GM19351 (cell line): ENCODE measurements around the gene TRMT1.

ENCODE experiments used
- ATAC-seq: cut with Tn5 transposase; IDR thresholded peaks from one replicate; pipeline ENCODE4 v1.9.1; 2021; ENCODE audit warnings: mild to moderate bottlenecking, moderate library complexity; ENCODE audit not compliant: unreplicated experiment

Gene TRMT1

DNA sequence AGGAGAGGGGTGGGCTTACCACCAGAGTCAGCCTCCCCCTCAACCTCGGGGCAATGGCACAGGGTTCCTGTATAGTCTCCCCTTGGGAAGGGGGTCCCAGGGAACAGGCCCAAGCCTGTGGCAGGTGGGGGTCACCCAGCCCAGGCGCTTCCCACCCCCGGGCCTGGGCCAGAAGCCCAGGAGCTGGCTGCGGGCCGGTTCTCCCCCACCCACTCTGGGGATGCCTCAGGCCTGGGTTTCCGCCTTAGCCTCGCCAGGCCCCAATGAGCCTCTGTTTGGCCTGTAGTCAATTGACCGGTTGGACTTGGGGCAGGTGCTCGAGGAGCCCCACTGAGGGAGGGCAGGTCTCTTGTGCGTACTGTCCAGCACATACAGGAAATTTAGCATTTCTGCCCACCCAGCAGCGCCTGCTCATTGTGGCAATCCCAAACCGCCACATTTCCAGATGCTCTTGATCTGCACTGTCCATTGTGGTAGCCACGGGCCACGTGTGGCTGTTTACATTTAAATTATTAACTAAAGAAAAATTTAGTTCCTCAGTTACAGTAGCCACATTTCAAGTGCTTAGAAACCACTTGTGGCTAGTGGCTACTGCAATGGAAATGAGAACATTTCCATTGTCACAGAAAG, 23.8 kb downstream of the TRMT1 start:
- ATAC-seq: no peak

DNA sequence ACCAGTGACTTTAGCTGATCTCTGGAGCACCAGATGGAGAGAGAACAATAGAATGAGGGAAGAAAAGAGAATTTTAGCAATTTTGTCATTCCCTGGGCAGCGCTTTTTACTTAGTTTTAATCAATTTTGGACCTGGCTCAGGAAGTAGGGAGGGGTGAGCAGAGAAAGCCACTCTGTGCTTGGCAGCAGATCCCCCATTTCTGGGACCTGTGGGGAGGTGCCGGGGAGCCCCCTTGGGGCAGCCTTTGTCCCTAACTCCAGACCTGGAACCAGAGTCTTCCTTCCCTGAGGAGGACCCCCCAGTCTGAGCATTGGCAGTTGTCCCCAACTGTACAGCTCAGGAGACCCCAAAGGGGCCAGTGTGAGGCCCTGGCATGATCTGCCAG, 24.4 kb downstream of the TRMT1 start:
- no peak for ATAC-seq

DNA sequence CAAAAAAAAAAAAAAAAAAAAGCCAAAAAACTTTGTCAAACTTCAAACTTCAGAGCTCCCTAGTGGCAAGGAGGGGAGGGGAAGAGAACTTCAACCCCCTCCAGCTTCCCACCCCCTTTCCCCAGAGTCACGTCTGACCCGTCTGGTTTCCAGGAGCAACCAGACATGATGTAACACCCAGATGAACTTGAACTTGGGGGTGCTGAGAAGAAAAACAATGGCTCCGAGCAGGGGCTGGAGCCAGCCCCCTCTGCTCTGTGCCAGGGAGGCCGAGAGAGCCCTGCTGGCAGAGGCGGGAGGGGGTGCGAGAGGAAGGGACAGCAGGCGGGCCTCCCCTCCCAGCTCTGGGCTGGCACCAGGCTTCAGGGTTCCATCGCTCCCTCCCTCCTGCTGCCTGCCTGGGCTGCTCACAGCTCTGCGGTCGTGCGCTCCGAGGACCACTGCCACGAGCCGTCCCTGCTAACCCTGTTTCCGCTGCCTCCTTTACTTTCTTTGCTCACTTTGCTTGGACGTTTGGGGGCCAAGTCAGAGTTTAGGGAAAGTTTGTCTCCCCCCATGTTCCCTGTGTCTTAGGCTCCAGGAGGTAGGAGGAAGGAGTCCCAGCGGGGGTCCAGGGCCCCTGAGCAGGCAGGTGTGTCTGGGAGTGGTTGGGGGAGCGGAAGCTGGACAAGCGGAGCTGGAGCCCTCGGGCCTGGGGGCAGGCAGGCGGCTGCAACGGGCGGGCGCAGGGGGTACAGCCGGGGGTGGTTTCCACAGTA, 25.0 kb downstream of the TRMT1 start:
- ATAC-seq: no peak

DNA sequence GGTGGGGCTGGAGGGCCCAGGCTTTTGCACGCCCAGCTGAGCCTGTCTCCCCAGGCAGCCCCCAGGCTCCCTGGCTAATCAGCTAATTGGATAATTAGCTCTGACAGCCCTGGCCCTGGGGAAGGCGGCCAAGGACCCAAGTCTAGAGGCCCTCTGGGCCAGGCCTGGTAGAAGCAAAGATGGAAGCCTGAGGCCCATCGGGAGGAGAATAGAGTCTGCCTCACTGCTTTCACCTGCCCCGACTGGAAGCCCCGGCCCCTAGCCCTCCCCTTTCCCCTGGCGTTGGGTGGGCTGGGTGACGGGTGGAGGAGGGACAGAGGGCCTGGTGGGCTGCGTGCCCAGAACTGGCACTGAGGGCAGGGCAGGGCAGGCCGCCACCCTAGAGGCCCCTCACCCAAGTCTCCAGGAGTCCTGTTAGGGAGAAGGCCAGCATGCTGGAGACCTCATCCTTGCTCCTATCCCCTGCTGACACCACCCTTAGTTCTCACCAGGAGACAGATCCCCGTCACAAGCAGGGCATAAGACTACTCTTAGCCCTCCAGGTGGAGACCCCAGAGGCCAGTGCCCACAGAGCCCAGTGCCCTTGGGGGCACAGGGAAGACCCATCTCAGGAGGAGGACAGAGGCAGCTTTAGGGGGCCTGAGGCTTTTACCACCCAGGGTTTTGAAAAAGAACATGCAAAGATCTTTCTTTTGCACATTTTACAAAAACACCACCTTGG, 25.9 kb downstream of the TRMT1 start:
- ATAC-seq: no peak

DNA sequence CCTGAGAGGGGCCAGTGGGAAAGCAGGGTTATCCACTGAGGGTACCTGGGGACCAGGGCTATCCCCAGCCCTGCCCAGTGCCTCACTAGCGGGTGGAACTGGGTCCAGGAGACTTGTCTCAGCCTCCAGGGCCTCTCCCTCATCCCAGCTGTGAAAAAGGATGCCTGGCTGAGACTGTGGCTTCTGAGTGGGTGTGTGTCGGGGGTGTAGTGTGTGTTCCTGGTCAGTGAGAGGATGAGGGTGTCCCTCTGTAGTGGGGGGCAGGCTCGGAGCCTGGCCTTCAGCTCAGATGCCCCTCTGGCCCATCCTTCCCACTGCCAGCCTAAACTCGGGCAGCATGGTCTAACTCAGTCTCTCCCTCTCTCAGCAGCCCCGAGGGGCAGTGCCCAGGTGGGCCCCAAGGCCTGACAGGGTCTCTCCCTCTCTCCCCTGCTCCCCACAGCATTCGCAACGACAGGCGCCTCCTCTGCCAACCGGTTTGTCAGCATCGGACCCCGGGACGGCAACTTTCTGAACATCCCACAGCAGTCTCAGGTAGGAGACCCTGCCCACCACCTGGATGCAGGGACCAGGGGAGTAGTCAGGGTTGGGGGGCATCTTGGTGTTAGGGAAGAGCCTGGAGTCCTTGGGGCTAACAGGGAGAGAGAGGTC, 26.6 kb downstream of the TRMT1 start:
- ATAC-seq: no peak

DNA sequence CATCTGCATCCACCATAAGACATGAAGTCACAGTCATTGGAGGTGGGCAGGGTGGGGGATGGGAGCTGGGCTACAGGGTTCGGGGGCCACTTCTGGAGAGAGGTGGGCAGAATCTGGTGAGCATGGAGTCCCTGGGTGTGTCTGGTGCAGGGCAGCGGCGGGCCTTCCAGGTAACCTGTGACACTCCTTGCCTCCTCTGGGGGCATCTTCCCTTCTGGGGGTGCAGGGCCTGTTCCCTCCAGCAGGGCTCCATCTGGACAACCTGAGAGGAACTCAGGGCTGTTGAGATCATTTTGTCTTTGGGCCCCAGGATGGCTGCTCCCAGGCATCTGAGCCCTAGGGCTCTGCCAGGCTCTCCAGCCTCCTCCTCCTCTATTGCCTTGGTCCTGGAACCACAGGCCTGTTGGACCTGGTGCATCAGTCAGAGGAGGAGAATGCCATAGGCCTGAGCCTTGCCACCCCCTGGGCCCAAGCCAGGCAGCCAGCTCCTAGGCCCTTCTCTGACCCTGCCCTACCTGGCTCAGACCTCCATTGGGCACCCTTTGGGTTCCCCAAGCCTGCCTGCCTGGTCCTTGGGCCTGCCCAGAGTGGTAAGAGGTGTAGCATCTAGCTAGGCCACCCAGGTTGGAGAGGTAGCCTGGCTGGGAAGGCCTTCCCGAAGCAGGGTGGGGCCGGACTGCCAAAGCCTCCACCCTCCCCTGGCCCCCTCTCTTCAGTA, 27.2 kb downstream of the TRMT1 start:
- no peak for ATAC-seq

DNA sequence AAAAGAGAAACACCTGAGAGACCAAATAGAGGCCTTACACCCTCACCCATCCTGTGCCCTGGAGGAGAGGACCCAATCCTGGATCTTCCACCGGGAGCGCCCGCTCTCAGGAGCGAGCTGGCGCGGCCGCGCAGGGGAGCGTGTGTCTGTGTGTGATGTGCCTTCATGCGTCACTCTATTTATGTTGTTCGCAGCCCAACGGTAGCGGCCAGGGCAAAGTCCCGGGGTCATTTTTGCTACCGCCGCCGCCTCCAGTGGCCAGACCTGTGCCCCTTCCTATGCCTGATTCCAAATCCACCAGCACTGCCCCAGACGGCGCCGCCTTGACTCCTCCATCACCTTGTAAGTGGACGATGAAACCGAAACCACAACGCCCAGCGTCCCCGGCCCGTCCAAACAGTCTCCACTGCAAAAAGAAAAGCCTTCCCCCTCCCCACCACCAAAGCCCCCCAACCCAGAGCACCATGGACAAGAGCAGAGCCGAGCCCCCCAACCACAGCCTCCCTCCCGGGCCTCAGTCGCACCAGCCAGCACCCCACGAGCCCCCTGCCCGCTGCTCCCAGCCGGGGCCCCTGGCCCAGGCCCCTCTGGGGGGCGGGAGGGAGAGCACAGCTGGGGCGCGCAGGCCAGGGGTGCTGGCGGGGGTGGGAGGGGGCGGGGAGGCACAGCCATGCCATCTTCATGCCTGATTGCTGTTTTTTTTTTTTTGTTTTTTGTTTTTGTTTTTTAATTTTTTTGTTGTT, 28.6 kb downstream of the TRMT1 start:
- ATAC-seq: no peak

DNA sequence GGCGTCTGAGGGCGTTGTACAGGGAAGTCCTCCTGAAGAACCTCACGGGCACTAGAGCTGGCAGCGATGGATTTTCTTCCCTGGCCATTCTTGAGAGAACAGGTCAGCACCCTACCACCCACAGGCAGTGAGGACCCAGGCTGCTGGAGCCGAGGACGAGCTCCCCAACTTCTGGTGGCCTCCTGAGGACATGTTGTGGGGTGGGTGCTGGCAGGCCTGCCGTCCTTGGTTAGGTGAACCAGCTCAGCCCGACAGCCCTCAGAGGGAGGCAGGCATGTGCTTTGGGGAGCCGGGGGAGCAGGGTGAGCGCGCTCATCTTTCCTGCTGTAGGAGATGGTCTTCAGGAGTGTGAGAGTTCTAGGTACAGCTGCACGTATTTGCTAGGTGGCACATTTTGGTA, 29.2 kb downstream of the TRMT1 start:
- no peak for ATAC-seq

DNA sequence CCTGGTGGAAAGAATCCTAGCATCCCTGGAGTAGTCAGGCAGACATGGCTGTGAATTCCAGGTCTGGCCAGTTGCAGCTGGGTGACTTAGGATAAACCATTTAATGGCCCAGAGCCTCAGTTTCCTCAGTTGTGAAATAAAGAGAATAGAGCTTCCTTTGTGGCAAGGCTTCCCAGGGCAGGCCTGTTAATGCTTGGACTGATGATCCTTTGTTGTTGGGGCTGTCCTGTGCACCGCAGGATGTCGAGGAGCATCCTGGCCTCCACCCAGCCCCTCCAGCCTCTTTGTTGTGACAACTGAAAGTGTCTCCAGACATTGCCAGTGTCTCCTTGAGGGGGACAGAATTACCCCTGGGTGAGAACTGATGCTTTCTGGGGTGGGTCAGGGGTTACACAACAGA, 30.2 kb downstream of the TRMT1 start:
- ATAC-seq: no peak

DNA sequence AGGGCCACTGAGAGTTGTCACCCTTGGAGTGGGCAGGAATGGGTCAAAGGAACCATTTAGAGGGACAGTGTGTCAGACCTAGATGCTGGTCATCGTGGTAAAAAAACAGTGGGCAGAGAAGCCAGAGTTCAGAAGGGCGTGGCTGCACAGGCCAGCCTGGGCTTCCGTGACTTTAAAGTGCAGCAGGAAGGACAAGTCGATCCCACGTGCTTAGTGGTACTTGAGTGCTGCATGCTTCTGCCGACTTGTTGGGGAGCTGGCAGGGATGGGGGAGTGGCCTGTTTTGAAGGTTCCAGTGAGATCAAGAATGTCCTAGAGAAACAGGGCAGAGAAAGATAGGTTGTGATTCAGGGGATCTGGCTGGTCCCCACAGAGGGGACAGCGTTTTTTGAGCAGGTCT, 30.9 kb downstream of the TRMT1 start:
- ATAC-seq: no peak

DNA sequence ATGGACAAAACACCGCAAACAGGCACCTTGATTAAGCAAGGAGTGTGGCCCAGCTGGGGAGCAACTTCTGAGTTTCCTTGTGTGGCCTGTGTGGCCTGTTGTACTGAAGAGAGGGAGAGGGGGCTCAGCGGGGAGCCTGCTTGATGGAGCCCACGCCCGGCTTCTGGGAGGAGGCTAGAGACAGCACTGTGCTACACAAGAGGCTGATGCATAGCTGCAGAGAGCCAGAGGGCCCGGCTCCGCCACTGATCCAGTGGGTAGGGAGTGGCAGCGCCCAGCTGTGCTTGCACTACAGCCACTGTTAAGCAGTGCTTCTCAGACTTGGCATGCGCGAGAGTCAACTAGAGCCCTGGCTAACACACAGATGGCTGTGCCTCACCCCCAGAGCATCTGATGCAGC, 32.9 kb downstream of the TRMT1 start:
- no peak for ATAC-seq

DNA sequence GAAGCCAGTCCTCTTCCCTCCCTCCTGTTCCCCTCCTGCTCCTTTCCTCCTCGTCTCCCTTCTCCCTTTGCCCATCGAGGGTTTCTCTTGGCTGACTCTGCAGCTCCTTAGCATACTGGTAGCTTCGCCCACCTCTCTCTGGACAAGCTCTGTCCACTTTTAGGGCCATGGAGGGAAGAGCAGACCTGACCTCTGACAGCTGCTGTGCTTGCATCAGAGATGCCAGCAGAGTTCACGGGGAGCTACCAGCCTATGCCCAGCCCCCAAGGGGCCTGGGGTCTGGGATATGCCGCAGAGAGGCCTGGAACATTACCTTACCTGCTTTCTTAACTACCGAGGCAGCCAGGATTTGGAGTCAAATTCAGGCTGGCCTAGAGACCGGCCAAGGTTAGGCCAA, 33.5 kb downstream of the TRMT1 start:
- ATAC-seq: no peak

DNA sequence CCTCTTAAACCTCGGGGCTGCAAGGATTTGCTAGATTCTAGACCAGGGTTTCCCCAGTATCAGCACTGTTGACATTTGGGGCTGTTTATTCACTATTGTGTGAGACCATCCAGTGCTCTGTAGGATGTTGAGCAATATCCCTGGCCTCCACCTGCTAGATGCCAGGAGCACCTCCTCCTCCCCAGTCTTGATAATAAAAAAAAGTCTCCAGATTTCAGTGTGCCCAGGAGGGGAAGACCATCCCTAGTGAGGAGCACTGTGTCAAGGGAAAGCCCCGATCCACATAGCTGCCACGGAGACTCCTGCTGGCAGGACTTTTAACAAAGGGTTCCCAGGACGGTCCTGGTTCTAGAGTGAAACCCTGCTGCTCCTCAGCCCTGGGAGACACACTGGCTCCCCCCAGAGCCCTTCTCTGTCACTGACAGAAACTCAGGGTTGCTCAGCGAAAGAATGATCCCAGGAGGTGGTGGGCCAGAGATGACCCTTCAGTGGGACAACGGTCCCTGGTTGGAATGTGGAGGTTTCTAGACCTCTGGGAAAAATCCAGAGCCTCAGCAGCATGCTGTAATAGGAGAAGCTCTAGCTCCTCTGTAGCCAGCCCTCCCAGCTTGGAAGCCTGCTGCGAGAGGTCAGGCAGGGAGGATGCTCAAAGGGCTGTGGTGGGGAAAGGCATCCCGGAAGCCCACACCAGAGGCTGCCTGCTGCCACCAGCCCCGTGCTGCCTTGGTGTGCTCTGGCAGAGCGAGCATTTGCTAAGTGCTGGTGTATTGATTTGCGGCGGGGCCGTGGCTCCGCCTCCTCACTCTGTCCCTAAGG, 34.1 kb downstream of the TRMT1 start:
- ATAC-seq: no peak

DNA sequence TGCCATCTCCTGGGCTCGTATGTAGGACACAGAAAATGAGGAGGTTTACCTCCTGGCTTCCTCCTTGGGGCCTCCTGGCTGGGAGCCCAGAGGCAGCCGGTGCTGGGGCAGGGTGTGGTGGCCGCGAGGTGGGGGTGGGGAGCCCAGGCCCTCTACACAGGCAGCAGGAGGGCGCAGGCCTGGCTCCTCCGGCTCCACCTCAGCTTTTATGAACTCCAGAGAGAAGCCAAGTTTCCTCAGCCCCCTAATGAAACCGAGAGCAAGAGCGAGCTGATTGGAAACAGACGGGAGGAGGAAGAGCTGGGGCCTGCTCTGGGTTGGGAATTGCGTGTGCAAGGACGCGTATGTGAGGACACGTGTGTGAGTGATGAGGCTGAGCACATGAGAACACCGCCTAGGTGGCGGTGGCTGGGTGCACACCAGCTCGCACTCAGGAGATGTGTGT, 37.0 kb downstream of the TRMT1 start:
- ATAC-seq: no peak

DNA sequence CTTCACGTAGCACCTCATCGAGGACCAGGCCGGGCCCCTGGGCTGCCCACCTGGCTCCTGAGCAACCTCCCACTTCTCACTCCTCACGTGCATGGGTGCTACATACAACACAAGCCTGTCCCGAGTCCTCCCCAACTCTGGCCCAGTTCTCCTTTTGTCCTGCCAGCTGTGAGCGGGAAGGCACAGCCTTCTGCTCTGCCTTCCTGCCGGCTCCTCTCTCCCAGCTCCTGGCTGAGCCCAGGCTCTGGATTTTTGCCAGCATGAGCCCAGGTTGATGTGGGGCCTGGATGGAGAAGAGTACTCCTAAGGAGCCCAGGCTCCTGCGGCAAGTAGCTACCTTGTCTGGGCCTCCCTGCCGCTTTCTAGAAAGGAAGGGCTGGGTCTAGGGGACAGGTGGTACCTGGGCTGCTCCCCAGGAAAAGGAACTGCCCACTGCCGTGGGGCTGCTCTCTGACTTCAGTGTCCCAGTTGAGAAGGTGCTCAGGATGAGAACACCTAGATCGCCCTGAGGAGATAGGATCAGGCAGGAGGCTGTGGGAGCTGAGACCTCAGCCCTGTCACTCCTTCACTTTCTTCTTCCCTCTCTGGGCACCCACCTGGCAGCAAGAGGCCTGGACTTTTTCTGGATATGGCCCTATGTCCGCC, 37.5 kb downstream of the TRMT1 start:
- no peak for ATAC-seq

DNA sequence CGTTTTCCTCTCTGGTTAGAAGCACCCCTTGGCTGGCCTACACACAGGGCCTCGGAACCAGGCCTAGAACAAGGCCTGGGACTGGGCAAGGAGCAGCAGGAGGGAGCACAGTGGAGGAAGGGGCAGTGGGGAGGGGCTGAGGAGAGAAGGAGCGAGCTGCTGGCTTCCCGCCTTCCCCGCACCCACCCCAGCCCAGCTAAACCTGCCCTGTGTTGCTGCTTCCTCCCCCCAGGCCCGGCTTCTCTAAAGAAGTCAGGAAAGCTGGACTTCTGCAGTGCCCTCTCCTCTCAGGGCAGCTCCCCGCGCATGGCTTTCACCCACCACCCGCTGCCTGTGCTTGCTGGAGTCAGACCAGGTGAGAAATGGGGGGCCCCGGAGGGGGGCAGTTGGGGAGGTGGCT, 38.2 kb downstream of the TRMT1 start:
- ATAC-seq: no peak

DNA sequence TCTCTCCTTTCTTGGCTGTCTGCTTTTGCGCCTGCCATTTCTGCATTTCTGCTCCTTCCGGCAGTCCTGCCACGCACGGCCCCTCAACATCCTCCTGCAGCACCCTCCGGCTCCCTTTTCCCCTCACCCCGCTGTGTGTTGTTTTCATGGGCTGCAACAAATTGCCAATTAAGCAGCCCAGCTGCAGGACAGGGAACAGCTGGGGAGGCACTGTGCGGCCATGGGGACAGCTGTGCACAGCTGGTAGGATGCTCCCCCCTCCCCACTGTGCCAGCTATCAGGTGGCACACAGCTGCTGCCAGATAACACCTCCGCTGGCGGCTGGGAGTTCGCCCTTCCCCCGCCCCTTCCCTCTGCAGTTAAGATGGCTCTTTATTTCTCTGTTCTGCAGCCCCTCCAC, 39.3 kb downstream of the TRMT1 start:
- no peak for ATAC-seq

DNA sequence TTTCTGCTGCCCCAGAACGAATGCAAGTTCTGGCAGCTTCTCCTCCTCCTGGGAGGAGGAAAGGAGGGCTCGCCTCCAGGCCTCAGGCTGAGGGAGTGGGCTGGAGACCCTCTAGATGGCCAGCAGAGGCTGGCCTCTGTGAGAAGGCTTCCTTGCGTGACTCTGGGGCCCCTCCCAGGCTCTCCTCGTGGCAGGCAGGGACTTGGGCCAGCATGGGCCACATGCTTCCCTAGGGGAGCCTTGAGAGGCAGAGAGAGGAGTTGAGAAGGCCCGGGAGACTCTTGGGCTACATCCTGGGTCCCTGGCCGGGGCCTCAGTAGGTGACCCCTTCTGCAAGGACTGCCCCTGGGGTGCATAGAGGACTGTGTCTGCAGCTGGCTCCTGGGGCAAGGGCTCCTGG, 39.8 kb downstream of the TRMT1 start:
- no peak for ATAC-seq

DNA sequence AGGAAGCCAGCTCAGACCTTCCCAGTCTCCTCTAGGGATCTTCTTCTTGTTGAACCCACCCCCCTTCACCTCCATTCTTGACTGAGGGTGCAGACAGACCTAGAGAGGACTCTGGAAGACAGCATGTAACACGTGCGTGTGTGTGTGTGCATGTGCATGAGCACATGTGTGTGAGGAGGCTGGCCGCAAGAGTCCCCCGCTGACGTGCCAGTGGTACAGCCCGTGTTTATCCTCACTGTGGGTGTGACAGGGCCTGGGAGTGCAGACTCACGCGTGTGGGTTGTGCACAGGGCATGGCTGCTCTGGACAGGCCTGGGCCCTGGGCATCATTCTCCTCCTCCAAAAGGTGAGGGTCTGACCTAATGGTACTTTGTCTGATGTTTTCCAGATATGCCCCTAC, 40.2 kb downstream of the TRMT1 start:
- ATAC-seq: no peak
